Ureter (tissue), 1 donor: ENCODE results near the gene MIPEP. TPM values are rescaled to one million over a fixed set of nuclear protein-coding genes. Genes with fewer than 3 reads are reported as not detected.
"Not testable (repeated sequence)": the region's sequence is repeated elsewhere in the genome, so short reads cannot be mapped to it uniquely, and the experiment has no call there.

ENCODE experiments used
- DNase-seq: peaks from one replicate; pipeline ENCODE4 v3.0.0-alpha.2; 2020; ENCODE audit warnings: low spot score
- total RNA-seq: library from RNA; stranded (reverse); gene quantifications from one replicate; pipeline ENCODE4 v1.2.4, GENCODE V29; 2023
- donor health status: DM: yes; HTN: yes; CAD: no.

Gene MIPEP
- total RNA-seq, 1 donor from 2014 or later: 24.2 TPM

GRCh38 chr13:23776698-23777574 is 112.3 kb downstream of the MIPEP start:
- DNase-seq: no peak

GRCh38 chr13:23772717-23773116 is 116.5 kb downstream of the MIPEP start:
- DNase-seq: no peak

GRCh38 chr13:23771956-23772355 is 117.2 kb downstream of the MIPEP start:
- no peak for DNase-seq

GRCh38 chr13:23771552-23771951 is 117.6 kb downstream of the MIPEP start:
- no peak for DNase-seq

GRCh38 chr13:23770973-23771372 is 118.2 kb downstream of the MIPEP start:
- no peak for DNase-seq

GRCh38 chr13:23770428-23770827 is 118.8 kb downstream of the MIPEP start:
- DNase-seq: no peak

- DNase-seq: no peak
Observed at GRCh38 chr13:23769401-23769800, 119.8 kb downstream of the MIPEP start.

- no peak for DNase-seq
Observed at GRCh38 chr13:23767838-23768237, 121.4 kb downstream of the MIPEP start.

- DNase-seq: no peak
Observed at GRCh38 chr13:23766939-23767338, 122.3 kb downstream of the MIPEP start.

GRCh38 chr13:23766283-23766682 is 122.9 kb downstream of the MIPEP start:
- no peak for DNase-seq

- DNase-seq: no peak
Observed at GRCh38 chr13:23765531-23765930, 123.7 kb downstream of the MIPEP start.

GRCh38 chr13:23763318-23763717 is 125.9 kb downstream of the MIPEP start:
- DNase-seq: no peak

GRCh38 chr13:23761760-23762159 is 127.4 kb downstream of the MIPEP start:
- DNase-seq: not testable (repeated sequence)

- DNase-seq: no peak
Observed at GRCh38 chr13:23760000-23760399, 129.2 kb downstream of the MIPEP start.

- no peak for DNase-seq
Observed at GRCh38 chr13:23758798-23759527, 130.2 kb downstream of the MIPEP start.

- no peak for DNase-seq
Observed at GRCh38 chr13:23754997-23755396, 134.2 kb downstream of the MIPEP start.

- no peak for DNase-seq
Observed at GRCh38 chr13:23754506-23754905, 134.7 kb downstream of the MIPEP start.

GRCh38 chr13:23753458-23753857 is 135.7 kb downstream of the MIPEP start:
- DNase-seq: no peak

- DNase-seq: no peak
Observed at GRCh38 chr13:23752111-23753001, 136.8 kb downstream of the MIPEP start.

GRCh38 chr13:23751195-23751594 is 138.0 kb downstream of the MIPEP start:
- no peak for DNase-seq

GRCh38 chr13:23750383-23751121 is 138.6 kb downstream of the MIPEP start:
- no peak for DNase-seq
